Thymus (tissue), 14 donors: Measurements from ENCODE around the gene OR1N1. TPM values are rescaled to one million over a fixed set of nuclear protein-coding genes. Genes with fewer than 3 reads are reported as not detected.
A peak's percentile ranks its signal among the peaks of the same experiment; 100 is the strongest.

ENCODE experiments used
- DNase-seq, 9 donors: peaks; one replicate each; pipeline ENCODE4 v3.0.0-alpha.2; 2013; ENCODE audit warnings: low spot score in 9 of 9, low read depth in 6 of 9, missing footprints in 1 of 9
- H3K27ac ChIP-seq, 2 donors: one replicate each; pipeline ENCODE4 v1.5.1; 2013; ENCODE audit warnings: control low read depth in 1 of 2, low read depth in 1 of 2, low read length in 1 of 2, mild to moderate bottlenecking in 1 of 2, moderate library complexity in 1 of 2
- H3K27me3 ChIP-seq, 2 donors: one replicate each; pipeline ENCODE4 v1.5.1; 2013; ENCODE audit warnings: low read length in 1 of 2; ENCODE audit not compliant: control insufficient read depth in 2 of 2, insufficient read depth in 1 of 2
- H3K36me3 ChIP-seq, 2 donors: one replicate each; pipeline ENCODE4 v1.5.1; 2013; ENCODE audit warnings: low read length in 1 of 2, mild to moderate bottlenecking in 1 of 2, moderate library complexity in 1 of 2; ENCODE audit not compliant: control insufficient read depth in 2 of 2, insufficient read depth in 2 of 2
- H3K4me1 ChIP-seq, 2 donors: one replicate each; pipeline ENCODE4 v1.5.1; 2013; ENCODE audit warnings: low read length in 2 of 2; ENCODE audit not compliant: control insufficient read depth in 2 of 2, insufficient read depth in 2 of 2
- H3K4me3 ChIP-seq, 2 donors: one replicate each; pipeline ENCODE4 v1.5.1; 2013; ENCODE audit warnings: low read length in 2 of 2, control low read depth in 1 of 2, mild to moderate bottlenecking in 1 of 2
- H3K9me3 ChIP-seq, 2 donors: one replicate each; pipeline ENCODE4 v1.5.1; 2013; ENCODE audit warnings: low read length in 1 of 2, mild to moderate bottlenecking in 1 of 2; ENCODE audit not compliant: control insufficient read depth in 2 of 2, insufficient read depth in 1 of 2
- WGBS: extraction: QIAGEN DNeasy Blood & Tissue Kit; methylation state at CpG from one replicate; pipeline ENCODE4 v1.1.7; 2013; 5-methylcytosine and 5-hydroxymethylcytosine counted together
- long read RNA-seq, 10 donors: transcript quantifications; one replicate each; lab custom pipeline, GENCODE V29; 2026
- polyA plus RNA-seq: library from polyadenylated mRNA; stranded (reverse); fragments of 200-250 nt; gene quantifications from one replicate; pipeline ENCODE4 v1.2.3, GENCODE V29; 2013
- total RNA-seq: library from RNA; stranded (reverse); fragments of 120-200 nt; gene quantifications from one replicate; pipeline ENCODE4 v1.2.4, GENCODE V29; 2013
- donor health status: healthy.

OR1N1 gene
- total RNA-seq (not detected), polyA plus RNA-seq (not detected)
- long read RNA-seq, donor 1 = 0 reads
- long read RNA-seq, donor 2 = 0 reads
- long read RNA-seq, donor 3 = 0 reads
- long read RNA-seq, donor 4 = 0 reads
- long read RNA-seq, donor 5 = 0 reads
- long read RNA-seq, donor 6 = 0 reads
- long read RNA-seq, donor 7 = 0 reads
- long read RNA-seq, donor 8 = 0 reads
- long read RNA-seq, donor 9 = 0 reads
- long read RNA-seq, donor 10 = 0 reads

- DNase-seq = no peak
- no peaks in the 10 kb centered on the region for H3K27me3 ChIP-seq
- H3K9me3 ChIP-seq = no peaks in the 10 kb centered on the region
- H3K36me3 ChIP-seq = no peaks in the 10 kb centered on the region
- WGBS = 95% methylated on average over 3 of the region's 3 CpGs
- H3K4me1 ChIP-seq = no peaks in the 10 kb centered on the region
- no peak within 1 kb of the TSS for H3K27ac ChIP-seq
- no peak within 1 kb of the TSS for H3K4me3 ChIP-seq
These were observed at the start of gene OR1N1 for GRCh38 chr9:122527193-122527592. Gene OR1N1, minus strand, starts transcription at chr9:122527293. Its CDS starts 0 bp downstream, at chr9:122527293.

GRCh38 chr9:122572456-122572855 lies 45.4 kb upstream of the OR1N1 start:
- Histone ChIP-seq H3K36me3 (no peaks in the 10 kb centered on the region), H3K9me3 (no peaks in the 10 kb centered on the region), H3K4me1 (no peaks in the 10 kb centered on the region), H3K4me3 (no peak overlapping the region), H3K27me3 (no peaks in the 10 kb centered on the region), H3K27ac (no peak overlapping the region)
- DNase-seq = no peak
- WGBS = 93% methylated on average over 2 of the region's 2 CpGs

GRCh38 chr9:122567901-122568300 lies 40.8 kb upstream of the OR1N1 start:
- DNase-seq = no peak
- no peaks in the 10 kb centered on the region for H3K9me3 ChIP-seq
- 98% methylated on average over 4 of the region's 4 CpGs for WGBS
- H3K4me1 ChIP-seq = no peaks in the 10 kb centered on the region
- no peak overlapping the region for H3K27ac ChIP-seq
- H3K4me3 ChIP-seq = no peak overlapping the region
- no peaks in the 10 kb centered on the region for H3K27me3 ChIP-seq
- no peaks in the 10 kb centered on the region for H3K36me3 ChIP-seq

GRCh38 chr9:122562134-122562760 lies 35.2 kb upstream of the OR1N1 start:
- Histone ChIP-seq H3K36me3 (no peaks in the 10 kb centered on the region), H3K4me3 (no peak overlapping the region), H3K4me1 (peaks cover 0 to 13% of the 10 kb centered on the region in 2 donors), H3K9me3 (no peaks in the 10 kb centered on the region), H3K27me3 (no peaks in the 10 kb centered on the region), H3K27ac (peak overlapping the region in 1 of 2 donors; percentile 76)
- 33% methylated on average over 9 of the region's 9 CpGs for WGBS
- DNase-seq = peak in 8 of 9 donors; percentile 9 to 68 (median 21)

GRCh38 chr9:122561446-122561845 lies 34.4 kb upstream of the OR1N1 start:
- no peak overlapping the region for H3K27ac ChIP-seq
- no peak for DNase-seq
- H3K9me3 ChIP-seq = no peaks in the 10 kb centered on the region
- H3K4me1 ChIP-seq = peaks cover 0 to 13% of the 10 kb centered on the region in 2 donors
- no peak overlapping the region for H3K4me3 ChIP-seq
- H3K36me3 ChIP-seq = no peaks in the 10 kb centered on the region
- H3K27me3 ChIP-seq = no peaks in the 10 kb centered on the region
- WGBS = 90% methylated on average over 4 of the region's 4 CpGs

GRCh38 chr9:122552812-122553211 lies 25.7 kb upstream of the OR1N1 start, which contains the start of gene OR1N2:
Gene OR1N2, plus strand, starts transcription at chr9:122553112. Its CDS starts 100 bp downstream, at chr9:122553212.
- Histone ChIP-seq H3K4me3 (no peak within 1 kb of the TSS), H3K4me1 (no peaks in the 10 kb centered on the region), H3K27me3 (peaks cover 0 to 7% of the 10 kb centered on the region in 2 donors), H3K27ac (no peak within 1 kb of the TSS), H3K9me3 (no peaks in the 10 kb centered on the region), H3K36me3 (no peaks in the 10 kb centered on the region)
- WGBS = 85% methylated on average over 2 of the region's 2 CpGs
- DNase-seq = no peak

- no peaks in the 10 kb centered on the region for H3K4me1 ChIP-seq
- H3K4me3 ChIP-seq = no peak overlapping the region
- DNase-seq = no peak
- peaks cover 0 to 7% of the 10 kb centered on the region in 2 donors for H3K27me3 ChIP-seq
- H3K36me3 ChIP-seq = no peaks in the 10 kb centered on the region
- H3K9me3 ChIP-seq = no peaks in the 10 kb centered on the region
- H3K27ac ChIP-seq = no peak overlapping the region
- 85% methylated on average over 5 of the region's 5 CpGs for WGBS
These were observed 24.3 kb upstream of the OR1N1 start for GRCh38 chr9:122551371-122551770.

GRCh38 chr9:122546196-122546595 lies 19.1 kb upstream of the OR1N1 start:
- no peak for DNase-seq
- WGBS = 77% methylated on average over 8 of the region's 8 CpGs
- Histone ChIP-seq H3K36me3 (no peaks in the 10 kb centered on the region), H3K27ac (no peak overlapping the region), H3K27me3 (no peaks in the 10 kb centered on the region), H3K4me1 (no peaks in the 10 kb centered on the region), H3K9me3 (no peaks in the 10 kb centered on the region), H3K4me3 (no peak overlapping the region)

- no peak overlapping the region for H3K27ac ChIP-seq
- no peak for DNase-seq
- no peaks in the 10 kb centered on the region for H3K36me3 ChIP-seq
- H3K27me3 ChIP-seq = no peaks in the 10 kb centered on the region
- WGBS = 84% methylated on average over 2 of the region's 2 CpGs
- no peaks in the 10 kb centered on the region for H3K9me3 ChIP-seq
- H3K4me1 ChIP-seq = no peaks in the 10 kb centered on the region
- no peak overlapping the region for H3K4me3 ChIP-seq
These were observed 11.7 kb upstream of the OR1N1 start for GRCh38 chr9:122538757-122539156.
